MM.1S (cell line): ENCODE measurements around the gene PDSS2.

Source experiments
- EZH2 ChIP-seq: fragments of 300-600 bp; sonication (generic); optimal IDR thresholded peaks from 2 replicates; pipeline ENCODE3; 2017; ENCODE audit warnings: low read depth, mild to moderate bottlenecking, antibody characterized with exemption, low read length, mixed read lengths
- EZH2phosphoT487 ChIP-seq: fragments of 300-600 bp; sonication (generic); IDR thresholded peaks from 2 replicates; pipeline ENCODE4 v1.6.1; 2018; ENCODE audit warnings: antibody characterized with exemption, low read length
- TF ChIP-seq, protein P1 (sequence below): fragments of 300-600 bp; sonication (generic); IDR thresholded peaks from 2 replicates; pipeline ENCODE4 v1.5.1; 2016; ENCODE audit warnings: antibody characterized with exemption, low read length, mixed read lengths

DNA sequence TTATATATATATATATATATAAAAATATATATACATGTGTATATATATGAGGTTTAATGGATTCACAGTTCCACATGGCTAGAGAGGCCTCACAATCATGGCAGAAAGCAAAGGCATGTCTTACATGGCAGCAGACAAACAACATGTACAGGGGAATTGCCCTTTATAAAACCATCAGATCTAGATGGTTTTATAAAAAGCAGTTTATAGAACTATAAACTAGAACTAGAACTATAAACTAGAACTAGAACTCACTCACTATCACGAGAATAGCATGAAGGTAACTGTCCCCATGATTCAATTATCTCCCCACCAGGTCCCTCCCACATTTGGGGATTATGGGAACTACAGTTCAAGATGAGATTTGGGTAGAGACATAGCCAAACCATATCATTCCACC lies 56.8 kb downstream of the PDSS2 start:
- TF ChIP-seq, protein P1, sequence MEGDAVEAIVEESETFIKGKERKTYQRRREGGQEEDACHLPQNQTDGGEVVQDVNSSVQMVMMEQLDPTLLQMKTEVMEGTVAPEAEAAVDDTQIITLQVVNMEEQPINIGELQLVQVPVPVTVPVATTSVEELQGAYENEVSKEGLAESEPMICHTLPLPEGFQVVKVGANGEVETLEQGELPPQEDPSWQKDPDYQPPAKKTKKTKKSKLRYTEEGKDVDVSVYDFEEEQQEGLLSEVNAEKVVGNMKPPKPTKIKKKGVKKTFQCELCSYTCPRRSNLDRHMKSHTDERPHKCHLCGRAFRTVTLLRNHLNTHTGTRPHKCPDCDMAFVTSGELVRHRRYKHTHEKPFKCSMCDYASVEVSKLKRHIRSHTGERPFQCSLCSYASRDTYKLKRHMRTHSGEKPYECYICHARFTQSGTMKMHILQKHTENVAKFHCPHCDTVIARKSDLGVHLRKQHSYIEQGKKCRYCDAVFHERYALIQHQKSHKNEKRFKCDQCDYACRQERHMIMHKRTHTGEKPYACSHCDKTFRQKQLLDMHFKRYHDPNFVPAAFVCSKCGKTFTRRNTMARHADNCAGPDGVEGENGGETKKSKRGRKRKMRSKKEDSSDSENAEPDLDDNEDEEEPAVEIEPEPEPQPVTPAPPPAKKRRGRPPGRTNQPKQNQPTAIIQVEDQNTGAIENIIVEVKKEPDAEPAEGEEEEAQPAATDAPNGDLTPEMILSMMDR: no peak
- TF ChIP-seq EZH2: no peak
- TF ChIP-seq EZH2phosphoT487: no peak
